Measurements from ENCODE around the gene ZCCHC7.

DNA sequence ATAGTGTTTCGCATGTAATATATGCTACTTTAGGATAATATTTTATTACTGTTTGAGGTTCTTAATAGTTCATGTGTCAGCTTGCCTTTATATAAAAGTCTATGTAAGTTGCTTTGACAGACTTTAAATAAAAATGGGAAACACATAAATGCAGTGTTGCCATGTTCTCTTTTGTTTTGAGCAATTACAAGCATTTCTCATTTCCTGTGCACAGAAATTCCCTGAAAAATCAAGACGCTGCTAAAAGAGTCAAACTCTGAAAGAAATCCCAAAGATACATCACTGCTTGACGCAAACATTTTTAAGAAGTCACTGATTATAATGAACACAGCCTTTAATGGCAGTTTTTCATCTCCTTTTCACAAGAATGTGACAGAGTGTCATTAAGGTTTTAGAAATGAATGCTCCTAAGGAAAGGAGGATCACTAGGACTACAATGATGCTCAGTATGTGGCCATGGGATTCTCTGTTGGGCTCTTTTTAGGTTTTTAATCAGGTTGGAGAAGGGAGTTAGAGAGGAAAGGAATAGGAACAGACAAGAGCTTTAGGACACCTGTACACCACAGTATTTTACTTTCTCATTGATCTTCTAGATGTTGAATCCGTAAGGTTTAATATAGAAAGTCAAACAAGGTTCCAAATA, 29.4 kb downstream of the ZCCHC7 start:
- TF ChIP-seq EZH2 (IDR thresholded peaks at IDR 0.05; ENCODE audit: low read depth, low read length, severe bottlenecking) (no peak), NRF1 (IDR thresholded peaks at IDR 0.05; ENCODE audit: low read depth, low read length) (no peak)
